ENCODE data around the gene EXOC1. TPM values are rescaled to one million over a fixed set of nuclear protein-coding genes. Genes with fewer than 3 reads are reported as not detected.

EXOC1 gene, protein sequence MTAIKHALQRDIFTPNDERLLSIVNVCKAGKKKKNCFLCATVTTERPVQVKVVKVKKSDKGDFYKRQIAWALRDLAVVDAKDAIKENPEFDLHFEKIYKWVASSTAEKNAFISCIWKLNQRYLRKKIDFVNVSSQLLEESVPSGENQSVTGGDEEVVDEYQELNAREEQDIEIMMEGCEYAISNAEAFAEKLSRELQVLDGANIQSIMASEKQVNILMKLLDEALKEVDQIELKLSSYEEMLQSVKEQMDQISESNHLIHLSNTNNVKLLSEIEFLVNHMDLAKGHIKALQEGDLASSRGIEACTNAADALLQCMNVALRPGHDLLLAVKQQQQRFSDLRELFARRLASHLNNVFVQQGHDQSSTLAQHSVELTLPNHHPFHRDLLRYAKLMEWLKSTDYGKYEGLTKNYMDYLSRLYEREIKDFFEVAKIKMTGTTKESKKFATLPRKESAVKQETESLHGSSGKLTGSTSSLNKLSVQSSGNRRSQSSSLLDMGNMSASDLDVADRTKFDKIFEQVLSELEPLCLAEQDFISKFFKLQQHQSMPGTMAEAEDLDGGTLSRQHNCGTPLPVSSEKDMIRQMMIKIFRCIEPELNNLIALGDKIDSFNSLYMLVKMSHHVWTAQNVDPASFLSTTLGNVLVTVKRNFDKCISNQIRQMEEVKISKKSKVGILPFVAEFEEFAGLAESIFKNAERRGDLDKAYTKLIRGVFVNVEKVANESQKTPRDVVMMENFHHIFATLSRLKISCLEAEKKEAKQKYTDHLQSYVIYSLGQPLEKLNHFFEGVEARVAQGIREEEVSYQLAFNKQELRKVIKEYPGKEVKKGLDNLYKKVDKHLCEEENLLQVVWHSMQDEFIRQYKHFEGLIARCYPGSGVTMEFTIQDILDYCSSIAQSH
- total RNA-seq (10 to 100 TPM; 41.3 to 41.9 TPM), polyA plus RNA-seq (10 to 100 TPM in 2 of 3 donors, 1 to 10 TPM in 1; 5.8 to 14.6 (median 13.1) TPM), total RNA-seq (50.2 to 90.0 (median 58.0) reads per million in 6 experiments)

DNA sequence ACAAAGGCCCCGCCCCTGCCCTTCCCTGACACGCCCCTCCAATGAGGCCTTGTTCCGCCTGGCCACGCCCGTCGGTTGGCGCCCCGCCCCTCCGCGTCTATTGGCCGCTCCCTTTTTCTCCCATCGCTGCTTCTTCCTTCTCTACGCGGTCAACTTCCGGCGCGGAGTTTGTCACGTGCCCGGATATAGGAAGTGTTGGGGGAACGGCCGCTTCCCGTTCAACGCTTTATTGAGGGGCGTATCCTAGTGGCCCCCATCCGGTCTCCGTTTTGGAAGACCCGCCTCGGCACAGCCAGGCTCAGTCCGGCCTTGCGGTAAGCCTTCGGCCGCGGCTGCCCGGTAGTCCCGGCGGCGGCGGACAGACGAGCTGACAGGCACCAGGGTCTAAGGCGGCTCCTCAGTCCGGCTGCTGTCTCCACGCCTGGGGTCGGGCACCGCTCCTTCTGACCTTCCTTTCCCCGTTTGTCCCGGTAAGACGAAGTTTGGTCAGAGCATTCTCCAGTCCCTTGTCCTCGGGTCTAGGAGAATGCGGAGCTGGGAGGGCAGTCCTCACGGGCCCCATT, at the start of gene EXOC1:
EXOC1 (plus strand) TSS at position 165 of the 563 bp plus-strand sequence. CDS start 4,676 bp downstream, outside the sequence.
- no peaks in the 10 kb centered on the region for H3K27me3 Mint-ChIP-seq
- H3K4me3 Mint-ChIP-seq: peak within 1 kb of the TSS in 6 of 10 donors; percentile 15 to 70 (median 62)
- H3K9me3 Mint-ChIP-seq: peaks cover 0 to 3% (median 0%) of the 10 kb centered on the region in 9 donors
- peak; percentile 91 to 93 for ATAC-seq
- H3K27ac Mint-ChIP-seq: peak within 1 kb of the TSS in 8 of 10 donors; percentile 34 to 96 (median 87)
- H3K36me3 Mint-ChIP-seq: peaks cover 0 to 17% (median 11%) of the 10 kb centered on the region in 3 donors
- peaks cover 18 to 46% (median 36%) of the 10 kb centered on the region in 4 donors for H3K4me1 Mint-ChIP-seq
- POLR2A ChIA-PET: interaction anchor here (0.7 to 1.3 kb wide), 6 partner anchors 11 to 583 kb away, joined by 3 to 6 read pairs (median 4); partner anchors contain the start of genes PAICS and TMEM165
- DNase-seq: peak; percentile 92 to 97 (median 94)

DNA sequence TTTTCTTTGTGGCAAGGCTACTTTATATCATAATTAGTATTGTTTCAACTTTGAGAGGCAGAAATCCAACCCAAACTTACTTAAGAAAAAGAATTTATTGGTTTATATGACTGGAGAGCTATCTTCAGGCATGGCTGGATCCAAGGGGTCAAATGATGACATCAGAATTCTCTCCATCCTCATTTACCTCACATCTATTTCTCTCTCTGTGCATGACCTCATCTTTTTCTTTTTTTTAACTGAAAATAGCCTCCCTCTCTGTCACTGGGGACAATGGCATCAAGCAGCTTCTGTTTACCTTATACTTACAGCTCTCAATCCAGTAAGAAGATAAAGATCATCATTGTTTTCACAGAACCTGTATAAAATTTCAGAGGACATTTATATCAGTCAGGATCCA, 45.9 kb upstream of the EXOC1 start:
- Mint-ChIP-seq H3K4me3 (no peak overlapping the region), H3K4me1 (peaks cover 0 to 2% (median 0%) of the 10 kb centered on the region in 4 donors), H3K36me3 (no peaks in the 10 kb centered on the region), H3K27me3 (peaks cover 6 to 15% (median 11%) of the 10 kb centered on the region in 5 donors), H3K27ac (no peak overlapping the region), H3K9me3 (peaks cover 0 to 2% (median 0%) of the 10 kb centered on the region in 9 donors)
- DNase-seq (no peak), ATAC-seq (no peak)
- POLR2A ChIA-PET: no interaction called here

DNA sequence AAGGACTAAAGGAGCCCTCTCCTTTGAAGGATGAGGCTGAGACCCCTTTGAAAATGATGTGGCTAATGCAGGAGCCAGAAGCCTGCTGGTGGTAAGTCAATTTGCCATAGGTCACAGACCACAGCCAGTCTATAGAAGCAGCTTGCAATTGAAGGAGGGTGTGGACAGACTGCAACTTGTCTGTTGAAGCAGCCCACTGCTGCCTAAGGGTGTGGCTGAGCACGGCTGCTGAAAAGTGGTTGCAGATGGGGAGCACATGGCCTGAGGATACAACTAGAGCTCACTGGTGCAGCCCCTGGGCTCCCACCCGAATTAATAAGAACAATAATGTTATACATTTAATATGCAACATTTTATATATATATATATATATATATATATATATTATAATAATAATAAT, 45.3 kb upstream of the EXOC1 start:
- ATAC-seq (no peak), DNase-seq (no peak)
- Mint-ChIP-seq H3K27ac (no peak overlapping the region), H3K9me3 (peaks cover 0 to 2% (median 0%) of the 10 kb centered on the region in 9 donors), H3K36me3 (no peaks in the 10 kb centered on the region), H3K4me1 (peaks cover 0 to 2% (median 0%) of the 10 kb centered on the region in 4 donors), H3K27me3 (peaks cover 4 to 13% (median 9%) of the 10 kb centered on the region in 5 donors), H3K4me3 (no peak overlapping the region)
- POLR2A ChIA-PET: no interaction called here

DNA sequence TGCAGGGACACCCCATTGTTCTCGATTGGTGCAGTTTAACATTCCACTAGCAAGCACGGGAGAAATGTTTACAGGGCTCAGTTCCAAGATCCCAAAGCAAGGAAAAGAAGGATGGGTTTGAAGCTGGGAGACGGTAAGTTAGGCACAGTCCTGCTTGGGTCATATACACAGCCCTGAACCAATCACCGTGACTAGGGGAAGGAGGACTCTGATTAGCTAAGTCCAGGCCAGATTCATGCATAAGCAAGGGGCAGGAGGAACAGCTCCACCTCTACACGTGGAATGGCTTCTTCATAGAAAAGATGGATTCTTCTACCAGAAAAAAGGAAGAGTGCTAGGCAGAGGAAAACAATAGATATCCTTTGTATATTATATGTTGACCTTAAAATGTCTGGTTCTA, 44.8 kb upstream of the EXOC1 start:
- DNase-seq (no peak), ATAC-seq (no peak)
- no peaks in the 10 kb centered on the region for H3K36me3 Mint-ChIP-seq
- peaks cover 3 to 13% (median 7%) of the 10 kb centered on the region in 5 donors for H3K27me3 Mint-ChIP-seq
- H3K4me3 Mint-ChIP-seq: no peak overlapping the region
- H3K27ac Mint-ChIP-seq: no peak overlapping the region
- POLR2A ChIA-PET: no interaction called here
- H3K9me3 Mint-ChIP-seq: peaks cover 0 to 2% (median 0%) of the 10 kb centered on the region in 9 donors
- H3K4me1 Mint-ChIP-seq: peaks cover 0 to 2% (median 0%) of the 10 kb centered on the region in 4 donors

DNA sequence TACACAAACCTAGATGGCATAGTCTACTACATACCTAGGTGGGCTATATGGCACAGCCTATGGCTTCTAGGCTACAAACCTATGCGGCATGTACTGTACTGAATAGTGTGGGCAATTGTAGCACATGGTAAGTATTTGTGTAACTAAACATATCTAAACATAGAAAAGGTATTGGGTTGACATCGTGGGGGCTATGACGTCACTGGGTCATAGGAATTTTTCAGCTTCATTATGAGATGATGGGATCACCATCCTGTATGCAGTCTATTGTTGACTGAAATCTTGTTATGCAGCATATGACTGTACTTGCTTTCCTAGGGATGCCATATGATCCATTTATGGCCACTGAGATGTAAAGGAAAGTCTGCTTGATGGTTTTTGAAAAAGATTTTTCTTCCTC, 35.8 kb upstream of the EXOC1 start:
- Mint-ChIP-seq H3K9me3 (peaks cover 0 to 5% (median 0%) of the 10 kb centered on the region in 9 donors), H3K27ac (no peak overlapping the region), H3K4me1 (peaks cover 5 to 9% (median 6%) of the 10 kb centered on the region in 4 donors), H3K4me3 (no peak overlapping the region), H3K36me3 (peaks cover 0 to 4% (median 0%) of the 10 kb centered on the region in 3 donors), H3K27me3 (peaks cover 12 to 20% (median 14%) of the 10 kb centered on the region in 5 donors)
- DNase-seq (no peak), ATAC-seq (no peak)
- POLR2A ChIA-PET: no interaction called here

DNA sequence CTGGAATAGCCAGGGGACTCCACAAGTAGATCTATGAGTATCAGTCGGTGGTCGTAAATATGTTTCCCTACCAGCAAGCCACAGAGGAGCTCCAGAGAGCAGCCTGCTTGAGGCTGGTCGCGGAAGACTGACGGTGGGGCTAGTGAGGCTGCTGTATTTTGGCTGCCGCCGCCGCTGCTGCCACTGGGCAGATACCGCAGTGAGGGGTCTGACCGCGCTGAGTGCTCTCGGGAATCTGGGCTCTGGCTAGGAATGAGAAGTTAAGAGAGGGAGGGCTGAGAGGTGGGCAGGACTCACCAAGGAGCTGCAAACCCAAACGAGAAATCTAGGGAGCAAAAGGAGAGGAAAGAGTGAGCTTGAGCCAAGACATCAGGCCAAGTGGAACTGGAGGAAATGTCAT, 33.8 kb upstream of the EXOC1 start, which contains the start of gene EXOC1L:
EXOC1L (plus strand) TSS at position 157 of the 400 bp plus-strand sequence; CDS start at position 394, 237 bp downstream.
- Mint-ChIP-seq H3K4me1 (peaks cover 5 to 9% (median 6%) of the 10 kb centered on the region in 4 donors), H3K36me3 (peaks cover 0 to 4% (median 0%) of the 10 kb centered on the region in 3 donors), H3K27me3 (peaks cover 12 to 20% (median 16%) of the 10 kb centered on the region in 5 donors), H3K27ac (peak within 1 kb of the TSS in 2 of 10 donors; percentile 30 to 65), H3K9me3 (peaks cover 0 to 5% (median 0%) of the 10 kb centered on the region in 9 donors), H3K4me3 (peak within 1 kb of the TSS; percentile 28 to 80 (median 62))
- POLR2A ChIA-PET: no interaction called here
- ATAC-seq: peak in 1 of 2 donors; percentile 46
- peak in 2 of 10 donors; percentile 2 to 3 for DNase-seq

DNA sequence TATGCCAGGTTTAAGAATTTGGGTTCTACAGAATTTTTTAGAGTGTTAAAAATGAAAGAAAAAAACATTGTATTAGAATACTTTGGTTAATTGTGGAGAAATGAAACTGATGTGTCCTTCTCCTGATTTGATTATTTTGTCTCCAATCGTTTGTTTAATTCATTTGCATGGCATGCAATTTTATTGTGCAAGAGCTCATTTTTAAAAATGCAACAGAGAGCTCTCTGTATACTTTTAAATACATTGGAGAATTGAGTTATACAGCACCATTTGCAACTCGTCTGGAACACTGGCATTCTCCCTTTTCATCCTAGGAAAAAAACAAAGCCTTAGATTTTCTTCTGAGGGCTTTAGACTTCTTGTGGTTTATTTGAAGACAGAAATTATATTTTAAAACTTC, 33.2 kb upstream of the EXOC1 start:
- peak overlapping the region in 1 of 10 donors; percentile 80 for H3K4me3 Mint-ChIP-seq
- POLR2A ChIA-PET: no interaction called here
- H3K4me1 Mint-ChIP-seq: peaks cover 5 to 9% (median 6%) of the 10 kb centered on the region in 4 donors
- peaks cover 0 to 4% (median 0%) of the 10 kb centered on the region in 3 donors for H3K36me3 Mint-ChIP-seq
- H3K27ac Mint-ChIP-seq: no peak overlapping the region
- H3K27me3 Mint-ChIP-seq: peaks cover 12 to 20% (median 16%) of the 10 kb centered on the region in 5 donors
- H3K9me3 Mint-ChIP-seq: peaks cover 0 to 5% (median 0%) of the 10 kb centered on the region in 9 donors
- no peak for DNase-seq
- ATAC-seq: no peak

DNA sequence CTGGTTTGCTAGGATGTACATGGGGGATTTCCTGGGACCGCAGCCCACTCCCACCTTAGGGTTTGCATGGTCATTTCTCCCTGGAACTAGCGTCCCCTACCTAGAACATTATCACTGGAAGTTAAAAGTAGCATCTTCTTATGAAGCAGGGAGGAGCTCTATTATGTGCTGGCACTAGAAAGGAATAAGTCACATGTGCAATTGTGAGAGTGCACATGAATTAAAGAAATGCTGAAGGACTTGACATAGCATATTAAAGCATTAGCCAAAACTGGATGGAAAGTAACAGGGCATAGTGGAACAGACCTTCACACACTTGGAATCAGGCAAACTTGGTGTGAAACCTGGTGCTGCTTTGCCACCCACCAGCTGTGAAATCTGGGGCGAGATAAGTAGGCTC, 31.1 kb upstream of the EXOC1 start:
- H3K27me3 Mint-ChIP-seq: peaks cover 12 to 26% (median 16%) of the 10 kb centered on the region in 5 donors
- no peak overlapping the region for H3K4me3 Mint-ChIP-seq
- peaks cover 5 to 9% (median 6%) of the 10 kb centered on the region in 4 donors for H3K4me1 Mint-ChIP-seq
- no peak overlapping the region for H3K27ac Mint-ChIP-seq
- POLR2A ChIA-PET: no interaction called here
- no peaks in the 10 kb centered on the region for H3K36me3 Mint-ChIP-seq
- DNase-seq (no peak), ATAC-seq (no peak)
- H3K9me3 Mint-ChIP-seq: no peaks in the 10 kb centered on the region

DNA sequence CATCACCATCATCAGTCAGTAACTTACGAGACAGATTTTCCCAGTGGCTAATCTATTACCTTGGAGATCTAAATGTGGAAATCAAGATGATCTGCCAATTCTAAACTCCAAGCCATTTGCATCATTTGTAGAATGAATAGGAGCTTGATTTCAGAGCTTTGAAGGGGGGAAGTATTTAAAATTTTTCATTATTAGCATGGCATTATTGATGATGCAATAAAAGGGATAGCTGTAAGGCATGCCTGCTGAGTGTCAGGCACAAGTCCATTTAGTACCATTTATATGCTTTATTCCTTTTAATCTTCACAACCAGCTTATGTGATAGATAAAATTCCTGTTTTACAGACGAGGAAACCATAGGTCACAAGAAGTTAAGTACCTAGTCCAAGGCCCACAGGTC, 28.6 kb upstream of the EXOC1 start:
- no peak for DNase-seq
- POLR2A ChIA-PET: no interaction called here
- H3K36me3 Mint-ChIP-seq: no peaks in the 10 kb centered on the region
- no peak overlapping the region for H3K4me3 Mint-ChIP-seq
- ATAC-seq: no peak
- no peaks in the 10 kb centered on the region for H3K9me3 Mint-ChIP-seq
- peaks cover 8 to 33% (median 17%) of the 10 kb centered on the region in 5 donors for H3K27me3 Mint-ChIP-seq
- no peak overlapping the region for H3K27ac Mint-ChIP-seq
- H3K4me1 Mint-ChIP-seq: peaks cover 0 to 3% (median 2%) of the 10 kb centered on the region in 4 donors

DNA sequence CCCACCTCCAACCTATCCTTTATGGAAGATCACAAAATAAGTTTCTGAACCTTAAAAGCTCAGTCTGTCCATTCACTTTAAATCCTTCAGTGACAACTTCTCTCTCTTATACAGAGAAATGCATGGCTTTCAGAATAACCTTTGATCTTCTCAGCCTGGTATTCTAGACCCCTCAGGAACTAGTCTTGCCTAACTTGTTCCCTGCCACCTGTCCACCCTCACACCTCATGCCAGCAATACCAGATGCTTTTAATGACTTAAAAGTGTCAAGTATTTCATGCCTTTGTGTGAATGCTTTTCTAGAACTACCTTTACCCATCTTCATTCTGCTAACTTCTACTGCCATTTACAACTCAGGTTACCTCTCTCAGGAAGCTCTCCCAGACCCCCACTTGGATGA, 26.5 kb upstream of the EXOC1 start:
- peaks cover 8 to 39% (median 20%) of the 10 kb centered on the region in 5 donors for H3K27me3 Mint-ChIP-seq
- peaks cover 0 to 3% (median 0%) of the 10 kb centered on the region in 4 donors for H3K4me1 Mint-ChIP-seq
- no peaks in the 10 kb centered on the region for H3K9me3 Mint-ChIP-seq
- DNase-seq: no peak
- no peak overlapping the region for H3K4me3 Mint-ChIP-seq
- no peak for ATAC-seq
- no peaks in the 10 kb centered on the region for H3K36me3 Mint-ChIP-seq
- no peak overlapping the region for H3K27ac Mint-ChIP-seq
- POLR2A ChIA-PET: no interaction called here

DNA sequence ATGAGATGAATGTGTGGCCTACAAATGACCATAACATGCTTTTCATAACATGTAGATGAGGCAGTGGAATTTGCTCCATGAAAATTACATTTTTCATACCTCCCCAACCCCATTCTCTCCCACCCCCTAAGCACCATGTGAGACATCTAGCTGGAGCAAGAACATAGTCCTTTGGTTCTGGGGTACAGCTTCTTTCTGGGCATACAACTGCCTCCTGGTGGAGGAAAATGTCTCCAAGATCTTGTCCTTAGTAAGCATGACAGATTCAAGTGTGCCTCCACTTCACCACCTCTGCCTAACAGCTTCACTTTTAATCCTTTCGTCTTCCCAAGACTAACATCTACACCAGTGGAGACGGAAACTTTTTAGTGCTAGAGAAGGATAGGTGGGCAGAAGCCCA, 25.9 kb upstream of the EXOC1 start:
- no peak for ATAC-seq
- Mint-ChIP-seq H3K9me3 (no peaks in the 10 kb centered on the region), H3K27me3 (peaks cover 4 to 42% (median 17%) of the 10 kb centered on the region in 5 donors), H3K4me3 (no peak overlapping the region), H3K4me1 (peaks cover 0 to 3% (median 0%) of the 10 kb centered on the region in 4 donors), H3K27ac (no peak overlapping the region), H3K36me3 (no peaks in the 10 kb centered on the region)
- DNase-seq: no peak
- POLR2A ChIA-PET: interaction anchor here (0.5 kb wide), 1 partner anchor 1165 kb away, joined by 4 read pairs; no protein-coding TSS in a partner anchor

DNA sequence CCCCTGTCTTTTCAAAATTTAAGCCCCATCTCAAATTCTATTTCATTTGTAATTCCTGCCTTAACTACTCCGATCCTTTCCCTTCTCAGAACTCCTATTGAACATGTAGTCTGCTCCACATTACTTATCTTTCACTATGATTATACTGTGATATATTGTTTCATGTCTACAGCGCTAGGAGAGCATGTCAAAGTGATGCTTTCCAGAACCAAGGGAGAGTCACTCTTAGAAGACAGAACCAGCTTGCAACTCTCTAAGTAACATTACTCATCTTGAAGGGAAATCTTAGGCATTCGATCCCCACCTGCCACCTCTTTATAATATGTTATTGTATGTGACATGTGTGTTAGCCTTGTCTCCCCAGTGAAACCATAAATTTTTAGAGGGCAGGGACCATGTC, 23.4 kb upstream of the EXOC1 start:
- POLR2A ChIA-PET: no interaction called here
- no peak for ATAC-seq

More for the DNA sequence above, 23.4 kb upstream of the EXOC1 start:
- peaks cover 0 to 4% (median 2%) of the 10 kb centered on the region in 3 donors for H3K36me3 Mint-ChIP-seq
- H3K4me3 Mint-ChIP-seq: no peak overlapping the region
- peaks cover 0 to 4% (median 0%) of the 10 kb centered on the region in 9 donors for H3K9me3 Mint-ChIP-seq
- no peak for DNase-seq
- H3K27ac Mint-ChIP-seq: no peak overlapping the region
- H3K27me3 Mint-ChIP-seq: peaks cover 6 to 56% (median 20%) of the 10 kb centered on the region in 5 donors
- H3K4me1 Mint-ChIP-seq: peaks cover 0 to 3% (median 0%) of the 10 kb centered on the region in 4 donors

Measured in naive thymus-derived CD8-positive, alpha-beta T cell (primary cell).